ENCODE measurements around the gene UBE2J2.

UBE2J2 gene

DNA sequence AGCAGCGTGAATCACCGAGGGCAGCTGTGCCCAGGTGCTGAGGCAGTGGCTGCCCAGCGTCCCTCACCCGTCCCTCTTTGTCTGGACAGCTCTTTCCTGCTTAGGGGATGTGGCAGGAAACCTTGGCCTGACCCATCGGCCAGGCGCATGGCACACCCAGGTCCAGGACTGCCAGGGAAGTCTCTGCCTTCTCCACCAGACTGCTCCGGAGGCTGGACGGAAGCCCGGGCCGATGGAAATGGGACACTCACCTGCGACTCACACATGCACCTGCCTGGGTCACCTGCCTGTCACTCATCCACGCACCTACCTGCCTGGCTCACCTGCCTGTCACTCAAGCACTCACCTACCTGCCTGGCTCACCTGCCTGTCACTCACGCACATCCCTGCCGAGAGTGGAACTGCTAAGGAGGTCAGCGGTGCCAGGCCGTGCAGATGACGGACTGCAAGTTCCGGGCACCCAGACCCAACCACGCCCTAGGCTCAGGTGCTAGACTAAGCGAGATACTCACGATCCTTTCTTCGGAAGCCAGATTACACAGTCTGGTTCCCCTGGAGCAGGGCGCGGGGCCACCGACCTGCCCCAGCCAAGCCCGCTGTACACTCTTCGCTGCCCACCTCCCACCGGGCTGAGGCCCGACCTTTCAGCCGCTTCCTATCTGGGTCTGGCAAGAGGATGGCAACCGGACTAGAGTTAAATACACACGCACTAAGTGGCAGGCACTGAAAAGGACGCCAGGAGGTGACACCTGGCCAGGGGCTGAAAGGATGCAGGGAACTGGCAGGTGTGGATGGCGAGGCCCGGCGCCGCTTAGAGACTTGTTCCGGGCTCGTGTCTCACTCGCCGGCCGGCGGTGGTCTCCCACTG, 1.1 kb downstream of the UBE2J2 start:
- Histone ChIP-seq H3K4me2 (ENCODE audit: low read length) (peak overlapping the region; percentile 82), H3K4me1 (peaks cover 3% of the 10 kb centered on the region), H3K9ac (no peak overlapping the region), H3K27me3 (ENCODE audit: control insufficient read depth, insufficient read depth, low read length) (no peaks in the 10 kb centered on the region), H3K27ac (no peak overlapping the region), H3K9me3 (ENCODE audit: control insufficient read depth, low read length) (no peaks in the 10 kb centered on the region), H2AFZ (no peak overlapping the region), H3K79me2 (peaks cover 29% of the 10 kb centered on the region), H3K4me3 (ENCODE audit: low read depth, low read length) (peak overlapping the region; percentile 74), H3K36me3 (ENCODE audit: control insufficient read depth, insufficient read depth, low read length) (no peaks in the 10 kb centered on the region)
- no peak for TF ChIP-seq CTCF (IDR thresholded peaks at IDR 0.05)

GRCh38 chr1:1270813-1271212, 2.8 kb downstream of the UBE2J2 start:
- peaks cover 3% of the 10 kb centered on the region for H3K4me1 ChIP-seq
- H3K36me3 ChIP-seq (ENCODE audit: control insufficient read depth, insufficient read depth, low read length): no peaks in the 10 kb centered on the region
- no peaks in the 10 kb centered on the region for H3K9me3 ChIP-seq (ENCODE audit: control insufficient read depth, low read length)
- H3K27ac ChIP-seq: no peak overlapping the region
- no peak overlapping the region for H3K4me3 ChIP-seq (ENCODE audit: low read depth, low read length)
- H3K27me3 ChIP-seq (ENCODE audit: control insufficient read depth, insufficient read depth, low read length): no peaks in the 10 kb centered on the region
- H2AFZ ChIP-seq: no peak overlapping the region
- no peak overlapping the region for H3K9ac ChIP-seq
- H3K79me2 ChIP-seq: peaks cover 31% of the 10 kb centered on the region
- H3K4me2 ChIP-seq (ENCODE audit: low read length): no peak overlapping the region
- no peak for TF ChIP-seq CTCF (IDR thresholded peaks at IDR 0.05)

DNA sequence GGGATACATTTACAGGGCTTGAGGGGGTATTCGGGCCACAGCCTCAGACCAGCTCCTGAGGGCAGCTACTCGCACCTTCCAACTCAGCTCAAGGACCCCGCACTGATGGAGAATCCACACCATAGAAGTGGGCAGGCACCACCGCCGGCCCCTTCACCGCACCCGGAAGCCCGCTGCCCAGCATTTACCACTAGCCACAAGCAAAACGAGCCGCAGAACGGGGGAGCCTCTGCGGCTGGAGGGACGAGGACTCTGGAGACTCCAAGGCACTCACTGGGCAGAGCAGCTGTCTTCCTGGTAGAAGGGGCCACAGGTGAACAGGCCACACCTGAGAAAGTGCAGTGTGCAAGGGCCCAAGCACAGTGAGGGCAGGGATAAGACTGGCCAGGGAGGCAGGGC, 5.4 kb downstream of the UBE2J2 start:
- H3K4me1 ChIP-seq: peaks cover 3% of the 10 kb centered on the region
- no peaks in the 10 kb centered on the region for H3K9me3 ChIP-seq (ENCODE audit: control insufficient read depth, low read length)
- H3K4me3 ChIP-seq (ENCODE audit: low read depth, low read length): no peak overlapping the region
- H3K9ac ChIP-seq: no peak overlapping the region
- no peak for TF ChIP-seq CTCF (IDR thresholded peaks at IDR 0.05)
- H3K27ac ChIP-seq: no peak overlapping the region
- H3K79me2 ChIP-seq: peaks cover 31% of the 10 kb centered on the region
- no peaks in the 10 kb centered on the region for H3K36me3 ChIP-seq (ENCODE audit: control insufficient read depth, insufficient read depth, low read length)
- H3K4me2 ChIP-seq (ENCODE audit: low read length): no peak overlapping the region
- no peaks in the 10 kb centered on the region for H3K27me3 ChIP-seq (ENCODE audit: control insufficient read depth, insufficient read depth, low read length)
- H2AFZ ChIP-seq: no peak overlapping the region

GRCh38 chr1:1267488-1268283, 6.0 kb downstream of the UBE2J2 start:
- TF ChIP-seq CTCF (IDR thresholded peaks at IDR 0.05): no peak
- Histone ChIP-seq H3K9me3 (ENCODE audit: control insufficient read depth, low read length) (no peaks in the 10 kb centered on the region), H3K9ac (no peak overlapping the region), H3K36me3 (ENCODE audit: control insufficient read depth, insufficient read depth, low read length) (no peaks in the 10 kb centered on the region), H3K27ac (no peak overlapping the region), H2AFZ (no peak overlapping the region), H3K4me3 (ENCODE audit: low read depth, low read length) (no peak overlapping the region), H3K4me2 (ENCODE audit: low read length) (no peak overlapping the region), H3K27me3 (ENCODE audit: control insufficient read depth, insufficient read depth, low read length) (no peaks in the 10 kb centered on the region), H3K4me1 (peaks cover 3% of the 10 kb centered on the region), H3K79me2 (peaks cover 28% of the 10 kb centered on the region)

All from parathyroid adenoma (tissue), 2 donors.